HepG2 (cell line): ENCODE data around the gene SRSF4. TPM values are rescaled to one million over a fixed set of nuclear protein-coding genes. Genes with fewer than 3 reads are reported as not detected.

ENCODE experiments used
- CHD4 ChIP-seq: fragments of 200-600 bp; sonication (generic); IDR thresholded peaks from 2 replicates; pipeline ENCODE4 v1.7.0; 2017; ENCODE audit warnings: mild to moderate bottlenecking, low read length, borderline replicate concordance
- ETV6 ChIP-seq: sonication (generic); formaldehyde crosslinking; conservative IDR thresholded peaks from 2 replicates; pipeline ENCODE4 v1.4.0; 2020; ENCODE audit warnings: missing genetic modification reagents
- FIP1L1 ChIP-seq: fragments of 200-400 bp; formaldehyde crosslinking; IDR thresholded peaks from 2 replicates; pipeline ENCODE4 v1.6.1; 2018; ENCODE audit warnings: low read depth, mild to moderate bottlenecking, low read length, moderate library complexity, borderline replicate concordance; ENCODE audit not compliant: insufficient read depth
- FOSL2 ChIP-seq: sonication (generic); formaldehyde crosslinking; IDR thresholded peaks from 2 replicates; pipeline ENCODE4 v1.4.0; 2020; ENCODE audit warnings: missing genetic modification reagents
- FOXK1 ChIP-seq: sonication (generic); formaldehyde crosslinking; IDR thresholded peaks from 2 replicates; pipeline ENCODE4 v1.4.0; 2020; ENCODE audit warnings: low read depth, missing genetic modification reagents, borderline replicate concordance
- JARID2 ChIP-seq: sonication (generic); formaldehyde crosslinking; IDR thresholded peaks from 2 replicates; pipeline ENCODE4 v1.8.1; 2023; ENCODE audit warnings: missing genetic modification reagents, inconsistent platforms; ENCODE audit not compliant: insufficient replicate concordance
- KDM5B ChIP-seq: sonication (generic); formaldehyde crosslinking; IDR thresholded peaks from 2 replicates; pipeline ENCODE4 v1.4.0; 2020; ENCODE audit warnings: missing genetic modification reagents, mild to moderate bottlenecking, borderline replicate concordance
- NFIC ChIP-seq: IDR thresholded peaks from 2 replicates; pipeline ENCODE4 v1.6.1; 2012; ENCODE audit warnings: mild to moderate bottlenecking, low read length, inconsistent platforms
- NFKB2 ChIP-seq: sonication (generic); formaldehyde crosslinking; IDR thresholded peaks from 2 replicates; pipeline ENCODE4 v1.4.0; 2020; ENCODE audit warnings: missing genetic modification reagents, borderline replicate concordance
- RBAK ChIP-seq: sonication (generic); formaldehyde crosslinking; IDR thresholded peaks from 2 replicates; pipeline ENCODE4 v1.5.1; 2020; ENCODE audit warnings: mild to moderate bottlenecking, missing genetic modification reagents
- SETDB1 ChIP-seq: sonication (generic); formaldehyde crosslinking; IDR thresholded peaks from 2 replicates; pipeline ENCODE4 v1.5.1; 2020; ENCODE audit warnings: missing genetic modification reagents, mild to moderate bottlenecking, borderline replicate concordance
- ZNF136 ChIP-seq: sonication (generic); formaldehyde crosslinking; IDR thresholded peaks from 2 replicates; pipeline ENCODE4 v1.8.1; 2022; ENCODE audit warnings: low read depth, mild to moderate bottlenecking, moderate library complexity, missing genetic modification reagents
- ZNF331 ChIP-seq: sonication (generic); formaldehyde crosslinking; IDR thresholded peaks from 2 replicates; pipeline ENCODE4 v1.4.0; 2020; ENCODE audit warnings: missing genetic modification reagents
- ZNF878 ChIP-seq: sonication (generic); formaldehyde crosslinking; IDR thresholded peaks from 2 replicates; pipeline ENCODE4 v1.8.1; 2023; ENCODE audit warnings: mild to moderate bottlenecking, missing genetic modification reagents, moderate library complexity
- ZSCAN20 ChIP-seq: sonication (generic); formaldehyde crosslinking; IDR thresholded peaks from 2 replicates; pipeline ENCODE4 v1.4.0; 2020; ENCODE audit warnings: missing genetic modification reagents, mild to moderate bottlenecking, borderline replicate concordance
- ZSCAN22 ChIP-seq: sonication (generic); formaldehyde crosslinking; IDR thresholded peaks from 2 replicates; pipeline ENCODE4 v1.4.0; 2020; ENCODE audit warnings: mild to moderate bottlenecking, missing genetic modification reagents
- ZSCAN29 ChIP-seq: sonication (generic); formaldehyde crosslinking; conservative IDR thresholded peaks from 2 replicates; pipeline ENCODE4 v1.4.0; 2020; ENCODE audit warnings: mild to moderate bottlenecking, missing genetic modification reagents
- polyA plus RNA-seq, 8 experiments: library from polyadenylated mRNA; depleted of rRNA in 3 of 8; stranded (reverse) in 7 of 8; unstranded in 1 of 8; fragments of >200 nt; fragmentation: Illumina TruSeq in 4 of 8; extraction: Trizol in 4 of 8; gene quantifications; 2 replicates each; pipeline versions ENCODE4 v1.2.1 to v1.2.3, GENCODE V29; 2011 to 2016; ENCODE audit warnings: low read depth in 4 of 8, missing spikeins in 1 of 8, mixed read lengths in 1 of 8; ENCODE audit not compliant: insufficient read depth in 1 of 8
- total RNA-seq, 5 experiments: library from RNA; depleted of rRNA; stranded (reverse); fragments of >200 nt; fragmentation: Illumina TruSeq; extraction: Trizol; gene quantifications; 2 replicates each; pipeline ENCODE4 v1.2.3, GENCODE V29; 2016; ENCODE audit warnings: low read depth in 1 of 5
- TF ChIP-seq, protein P1 (sequence below): sonication (generic); formaldehyde crosslinking; IDR thresholded peaks from 2 replicates; pipeline ENCODE4 v1.4.0; 2020; ENCODE audit warnings: missing genetic modification reagents
- TF ChIP-seq, protein P2 (sequence below): sonication (generic); formaldehyde crosslinking; IDR thresholded peaks from 2 replicates; pipeline ENCODE4 v1.4.0; 2020; ENCODE audit warnings: missing genetic modification reagents
- TF ChIP-seq, protein P3 (sequence below): IDR thresholded peaks from 2 replicates; pipeline ENCODE4 v1.6.1; 2016; ENCODE audit warnings: low read depth, borderline replicate concordance
- TF ChIP-seq, protein P4 (sequence below): sonication (generic); formaldehyde crosslinking; IDR thresholded peaks from 2 replicates; pipeline ENCODE4 v1.4.0; 2020; ENCODE audit warnings: mild to moderate bottlenecking, missing genetic modification reagents, borderline replicate concordance

The SRSF4 gene
- total and polyA plus RNA-seq, 2 of the 13 experiments (the other 11 are each of a cell fraction or from before 2014, with no cell fraction given), result 37.7 to 50.9 TPM

DNA sequence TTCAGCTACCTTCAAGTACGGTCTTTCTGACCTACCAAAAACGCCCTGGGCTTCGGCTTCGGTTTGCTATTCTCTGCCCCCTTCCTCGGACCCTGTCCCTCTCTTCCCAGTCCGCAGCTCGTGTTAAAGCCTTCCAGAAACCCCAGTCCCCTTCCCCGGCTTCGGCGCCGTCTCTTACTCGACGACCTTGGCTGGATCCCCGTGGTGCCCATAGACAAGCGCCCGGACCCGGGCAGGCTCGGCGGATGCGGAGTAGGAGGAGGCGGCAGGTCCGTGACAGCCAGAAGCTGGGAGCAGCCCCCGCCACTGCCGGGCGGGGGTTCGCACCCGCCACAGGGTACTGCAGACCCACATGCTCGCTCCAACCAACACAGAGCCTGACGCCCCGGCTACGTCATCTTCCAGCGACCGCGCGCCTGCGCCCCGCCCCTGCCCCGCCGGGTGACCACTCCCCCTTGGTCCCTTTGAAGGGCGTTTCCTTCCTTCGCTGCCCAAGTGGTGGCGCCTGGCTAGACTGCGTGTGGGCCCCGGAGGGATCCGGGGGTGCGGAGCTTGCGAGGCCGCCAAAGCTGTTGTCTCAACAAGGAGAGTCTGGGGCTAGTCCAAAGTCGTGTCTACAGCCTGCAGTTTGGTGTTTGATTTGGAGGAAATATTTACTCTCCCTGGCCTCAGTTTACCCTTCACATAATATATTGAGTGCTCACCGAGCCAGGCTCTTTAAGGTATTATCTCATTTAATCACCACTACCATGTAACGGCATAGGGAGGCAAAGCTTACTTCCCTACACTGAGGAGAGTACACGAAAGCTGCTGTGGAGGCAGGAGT, 49.1 kb upstream of the SRSF4 start, which contains the start of gene MECR (continued):
- TF ChIP-seq FOXK1 (CRISPR knock-in tag), result peak; percentile 95; the same call in 1 of the 2 replicates
- TF ChIP-seq, protein P1, sequence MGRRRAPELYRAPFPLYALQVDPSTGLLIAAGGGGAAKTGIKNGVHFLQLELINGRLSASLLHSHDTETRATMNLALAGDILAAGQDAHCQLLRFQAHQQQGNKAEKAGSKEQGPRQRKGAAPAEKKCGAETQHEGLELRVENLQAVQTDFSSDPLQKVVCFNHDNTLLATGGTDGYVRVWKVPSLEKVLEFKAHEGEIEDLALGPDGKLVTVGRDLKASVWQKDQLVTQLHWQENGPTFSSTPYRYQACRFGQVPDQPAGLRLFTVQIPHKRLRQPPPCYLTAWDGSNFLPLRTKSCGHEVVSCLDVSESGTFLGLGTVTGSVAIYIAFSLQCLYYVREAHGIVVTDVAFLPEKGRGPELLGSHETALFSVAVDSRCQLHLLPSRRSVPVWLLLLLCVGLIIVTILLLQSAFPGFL (CRISPR knock-in tag), result no peak
- TF ChIP-seq, protein P2, sequence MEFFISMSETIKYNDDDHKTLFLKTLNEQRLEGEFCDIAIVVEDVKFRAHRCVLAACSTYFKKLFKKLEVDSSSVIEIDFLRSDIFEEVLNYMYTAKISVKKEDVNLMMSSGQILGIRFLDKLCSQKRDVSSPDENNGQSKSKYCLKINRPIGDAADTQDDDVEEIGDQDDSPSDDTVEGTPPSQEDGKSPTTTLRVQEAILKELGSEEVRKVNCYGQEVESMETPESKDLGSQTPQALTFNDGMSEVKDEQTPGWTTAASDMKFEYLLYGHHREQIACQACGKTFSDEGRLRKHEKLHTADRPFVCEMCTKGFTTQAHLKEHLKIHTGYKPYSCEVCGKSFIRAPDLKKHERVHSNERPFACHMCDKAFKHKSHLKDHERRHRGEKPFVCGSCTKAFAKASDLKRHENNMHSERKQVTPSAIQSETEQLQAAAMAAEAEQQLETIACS (CRISPR knock-in tag), result no peak; the same call in 1 of the 2 replicates
- no peak for TF ChIP-seq FIP1L1
- TF ChIP-seq NFKB2 (CRISPR knock-in tag), result peak; percentile 88; the same call in 1 of the 2 replicates
- TF ChIP-seq NFIC, result no peak
- TF ChIP-seq JARID2 (CRISPR knock-in tag), result no peak
- TF ChIP-seq, protein P3, sequence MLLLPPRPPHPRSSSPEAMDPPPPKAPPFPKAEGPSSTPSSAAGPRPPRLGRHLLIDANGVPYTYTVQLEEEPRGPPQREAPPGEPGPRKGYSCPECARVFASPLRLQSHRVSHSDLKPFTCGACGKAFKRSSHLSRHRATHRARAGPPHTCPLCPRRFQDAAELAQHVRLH (CRISPR knock-in tag), result 0 out of 2 replicates have a peak, but pooled peaks have one; percentile 57
- peak; percentile 36; the same call in 1 of the 2 replicates for TF ChIP-seq ZNF331
- TF ChIP-seq ZNF136, result 0 out of 2 replicates have a peak, but pooled peaks have one; percentile 49
- no peak; the same call in 1 of the 2 replicates for TF ChIP-seq FOSL2
- no peak for TF ChIP-seq ZSCAN20 (CRISPR knock-in tag)
- no peak; the same call in 1 of the 2 replicates for TF ChIP-seq ETV6 (CRISPR knock-in tag)
- TF ChIP-seq RBAK (CRISPR knock-in tag), result 0 out of 2 replicates have a peak, but pooled peaks have one; percentile 16
- TF ChIP-seq ZSCAN22 (CRISPR knock-in tag), result no peak
- TF ChIP-seq KDM5B (CRISPR knock-in tag), result peak; percentile 53; the same call in 1 of the 2 replicates
- peak; percentile 59; the same call in 1 of the 2 replicates for TF ChIP-seq ZNF878 (CRISPR knock-in tag)
- no peak for TF ChIP-seq ZSCAN29 (CRISPR knock-in tag)
- TF ChIP-seq CHD4, result 0 out of 2 replicates have a peak, but pooled peaks have one; percentile 52
- TF ChIP-seq, protein P4, sequence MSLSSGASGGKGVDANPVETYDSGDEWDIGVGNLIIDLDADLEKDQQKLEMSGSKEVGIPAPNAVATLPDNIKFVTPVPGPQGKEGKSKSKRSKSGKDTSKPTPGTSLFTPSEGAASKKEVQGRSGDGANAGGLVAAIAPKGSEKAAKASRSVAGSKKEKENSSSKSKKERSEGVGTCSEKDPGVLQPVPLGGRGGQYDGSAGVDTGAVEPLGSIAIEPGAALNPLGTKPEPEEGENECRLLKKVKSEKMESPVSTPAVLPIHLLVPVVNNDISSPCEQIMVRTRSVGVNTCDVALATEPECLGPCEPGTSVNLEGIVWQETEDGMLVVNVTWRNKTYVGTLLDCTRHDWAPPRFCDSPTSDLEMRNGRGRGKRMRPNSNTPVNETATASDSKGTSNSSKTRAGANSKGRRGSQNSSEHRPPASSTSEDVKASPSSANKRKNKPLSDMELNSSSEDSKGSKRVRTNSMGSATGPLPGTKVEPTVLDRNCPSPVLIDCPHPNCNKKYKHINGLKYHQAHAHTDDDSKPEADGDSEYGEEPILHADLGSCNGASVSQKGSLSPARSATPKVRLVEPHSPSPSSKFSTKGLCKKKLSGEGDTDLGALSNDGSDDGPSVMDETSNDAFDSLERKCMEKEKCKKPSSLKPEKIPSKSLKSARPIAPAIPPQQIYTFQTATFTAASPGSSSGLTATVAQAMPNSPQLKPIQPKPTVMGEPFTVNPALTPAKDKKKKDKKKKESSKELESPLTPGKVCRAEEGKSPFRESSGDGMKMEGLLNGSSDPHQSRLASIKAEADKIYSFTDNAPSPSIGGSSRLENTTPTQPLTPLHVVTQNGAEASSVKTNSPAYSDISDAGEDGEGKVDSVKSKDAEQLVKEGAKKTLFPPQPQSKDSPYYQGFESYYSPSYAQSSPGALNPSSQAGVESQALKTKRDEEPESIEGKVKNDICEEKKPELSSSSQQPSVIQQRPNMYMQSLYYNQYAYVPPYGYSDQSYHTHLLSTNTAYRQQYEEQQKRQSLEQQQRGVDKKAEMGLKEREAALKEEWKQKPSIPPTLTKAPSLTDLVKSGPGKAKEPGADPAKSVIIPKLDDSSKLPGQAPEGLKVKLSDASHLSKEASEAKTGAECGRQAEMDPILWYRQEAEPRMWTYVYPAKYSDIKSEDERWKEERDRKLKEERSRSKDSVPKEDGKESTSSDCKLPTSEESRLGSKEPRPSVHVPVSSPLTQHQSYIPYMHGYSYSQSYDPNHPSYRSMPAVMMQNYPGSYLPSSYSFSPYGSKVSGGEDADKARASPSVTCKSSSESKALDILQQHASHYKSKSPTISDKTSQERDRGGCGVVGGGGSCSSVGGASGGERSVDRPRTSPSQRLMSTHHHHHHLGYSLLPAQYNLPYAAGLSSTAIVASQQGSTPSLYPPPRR, result no peak
- no peak for TF ChIP-seq SETDB1
